Fibroblast of villous mesenchyme (primary cell): ENCODE results near the gene PCDHGA1. TPM values are rescaled to one million over a fixed set of nuclear protein-coding genes. Genes with fewer than 3 reads are reported as not detected.
A peak's percentile ranks its signal among the peaks of the same experiment; 100 is the strongest.

Experiments
- DNase-seq: peaks from one replicate; pipeline ENCODE4 v3.0.0-alpha.2; 2010; ENCODE audit warnings: low read depth
- H3K4me3 ChIP-seq: 2 replicates; pipeline ENCODE4 v1.5.1; 2011; ENCODE audit warnings: low read depth, mild to moderate bottlenecking, low read length
- CTCF ChIP-seq: IDR thresholded peaks from 2 replicates; pipeline ENCODE4 v1.5.1; 2012; ENCODE audit warnings: low read depth, mild to moderate bottlenecking, low read length; ENCODE audit not compliant: insufficient read depth
- total RNA-seq: library from RNA; depleted of rRNA; stranded (reverse); fragments of >200 nt; gene quantifications from 2 replicates; pipeline ENCODE4 v1.2.3, GENCODE V29; 2012

PCDHGA1 gene
- total RNA-seq, 1 donor, result 0.86 TPM

- no peak for TF ChIP-seq CTCF
- no peak for DNase-seq
- no peak overlapping the region for H3K4me3 ChIP-seq
Measured at GRCh38 chr5:141529873-141530272, 199.6 kb downstream of the PCDHGA1 start.

- H3K4me3 ChIP-seq, result no peak overlapping the region
- DNase-seq, result no peak
- no peak for TF ChIP-seq CTCF
Measured at GRCh38 chr5:141532726-141533125, 202.4 kb downstream of the PCDHGA1 start.

GRCh38 chr5:141533897-141534296, 203.6 kb downstream of the PCDHGA1 start:
- no peak overlapping the region for H3K4me3 ChIP-seq
- no peak for DNase-seq
- no peak for TF ChIP-seq CTCF

- DNase-seq, result no peak
- no peak for TF ChIP-seq CTCF
- no peak overlapping the region for H3K4me3 ChIP-seq
Measured at GRCh38 chr5:141534492-141535213, 204.3 kb downstream of the PCDHGA1 start.

- H3K4me3 ChIP-seq, result no peak overlapping the region
- no peak for DNase-seq
- no peak for TF ChIP-seq CTCF
Measured at GRCh38 chr5:141543053-141543452, 212.7 kb downstream of the PCDHGA1 start.

- TF ChIP-seq CTCF, result no peak
- DNase-seq, result peak; percentile 61
Measured at GRCh38 chr5:141547488-141547887, 217.2 kb downstream of the PCDHGA1 start.

GRCh38 chr5:141547921-141548320, 217.6 kb downstream of the PCDHGA1 start:
- no peak for TF ChIP-seq CTCF
- no peak for DNase-seq
- H3K4me3 ChIP-seq, result no peak overlapping the region

More at GRCh38 chr5:141547488-141547887, 217.2 kb downstream of the PCDHGA1 start:
- H3K4me3 ChIP-seq, result no peak overlapping the region
